Liver (tissue), 9 donors: Measurements from ENCODE around the gene CADM2. TPM values are rescaled to one million over a fixed set of nuclear protein-coding genes. Genes with fewer than 3 reads are reported as not detected.

Source experiments
- DNase-seq: peaks from one replicate; pipeline ENCODE4 v3.0.0-alpha.2; 2017; ENCODE audit warnings: low spot score
- H3K27ac ChIP-seq, 2 donors: one replicate each; pipeline ENCODE4 v1.7.0; 2013; ENCODE audit warnings: inconsistent platforms in 2 of 2, low read length in 2 of 2, control low read depth in 1 of 2, low read depth in 1 of 2, mild to moderate bottlenecking in 1 of 2
- H3K27me3 ChIP-seq, 4 donors: one replicate each; pipeline versions ENCODE4 v1.6.1 to v1.7.0; 2013; ENCODE audit warnings: low read length in 3 of 4, inconsistent platforms in 1 of 4, mild to moderate bottlenecking in 1 of 4, moderate library complexity in 1 of 4; ENCODE audit not compliant: control insufficient read depth in 4 of 4, insufficient read depth in 4 of 4
- H3K36me3 ChIP-seq, 4 donors: one replicate each; pipeline versions ENCODE4 v1.6.1 to v1.7.0; 2013; ENCODE audit warnings: low read length in 3 of 4, mild to moderate bottlenecking in 3 of 4, low read depth in 1 of 4, moderate library complexity in 1 of 4; ENCODE audit not compliant: control insufficient read depth in 4 of 4, insufficient read depth in 3 of 4
- H3K4me1 ChIP-seq, 4 donors: one replicate each; pipeline versions ENCODE4 v1.6.1 to v1.7.0; 2013; ENCODE audit warnings: low read length in 3 of 4, mild to moderate bottlenecking in 3 of 4, moderate library complexity in 1 of 4; ENCODE audit not compliant: control insufficient read depth in 4 of 4, insufficient read depth in 4 of 4
- H3K4me3 ChIP-seq, 3 donors: one replicate each; pipeline versions ENCODE4 v1.6.1 to v1.7.0; 2013; ENCODE audit warnings: low read length in 3 of 3, control low read depth in 1 of 3, low read depth in 1 of 3, mild to moderate bottlenecking in 1 of 3
- H3K9ac ChIP-seq, 2 donors: one replicate each; pipeline ENCODE4 v1.7.0; 2013; ENCODE audit warnings: low read length in 2 of 2, mild to moderate bottlenecking in 2 of 2, moderate library complexity in 2 of 2, control low read depth in 1 of 2, low read depth in 1 of 2
- H3K9me3 ChIP-seq, 4 donors: one replicate each; pipeline versions ENCODE4 v1.6.1 to v1.7.0; 2013; ENCODE audit warnings: low read length in 3 of 4; ENCODE audit not compliant: control insufficient read depth in 4 of 4
- CTCF ChIP-seq: fragments of 150-350 bp; IDR thresholded peaks from 2 replicates; pipeline ENCODE4 v1.5.1; 2017; ENCODE audit warnings: improper control_type of control experiment, low read depth, low read length; ENCODE audit not compliant: missing input control
- EGR1 ChIP-seq, 2 donors: IDR thresholded peaks; 2 replicates each; pipeline ENCODE4 v1.6.1; 2016 to 2018; ENCODE audit warnings: antibody characterized with exemption in 2 of 2, low read depth in 2 of 2
- FOXA1 ChIP-seq: IDR thresholded peaks from 2 replicates; pipeline ENCODE4 v1.6.1; 2016; ENCODE audit warnings: antibody characterized with exemption
- FOXA2 ChIP-seq: IDR thresholded peaks from 2 replicates; pipeline ENCODE4 v1.6.1; 2016; ENCODE audit warnings: antibody characterized with exemption
- GABPA ChIP-seq, 2 donors: IDR thresholded peaks in 1 of 2; conservative IDR thresholded peaks in 1 of 2; 2 replicates each; pipeline ENCODE4 v1.6.1; 2016; ENCODE audit warnings: antibody characterized with exemption in 2 of 2, mild to moderate bottlenecking in 1 of 2, moderate library complexity in 1 of 2
- HNF4A ChIP-seq, 2 donors: conservative IDR thresholded peaks; 2 replicates each; pipeline ENCODE4 v1.6.1; 2016; ENCODE audit warnings: antibody characterized with exemption in 2 of 2, mild to moderate bottlenecking in 2 of 2
- HNF4G ChIP-seq: IDR thresholded peaks from 2 replicates; pipeline ENCODE4 v1.6.1; 2016; ENCODE audit warnings: antibody characterized with exemption
- JUND ChIP-seq, 2 donors: IDR thresholded peaks; 2 replicates each; pipeline ENCODE4 v1.6.1; 2016; ENCODE audit warnings: antibody characterized with exemption in 2 of 2
- NR2F2 ChIP-seq: IDR thresholded peaks from 2 replicates; pipeline ENCODE4 v1.6.1; 2016; ENCODE audit warnings: antibody characterized with exemption
- RAD21 ChIP-seq, 2 donors: IDR thresholded peaks; 2 replicates each; pipeline ENCODE4 v1.6.1; 2016; ENCODE audit warnings: antibody characterized with exemption in 2 of 2, mild to moderate bottlenecking in 2 of 2
- RXRA ChIP-seq, 2 donors: IDR thresholded peaks; 2 replicates each; pipeline ENCODE4 v1.6.1; 2017 to 2018; ENCODE audit warnings: antibody characterized with exemption in 2 of 2, mild to moderate bottlenecking in 1 of 2
- SP1 ChIP-seq: IDR thresholded peaks from 2 replicates; pipeline ENCODE4 v1.6.1; 2018; ENCODE audit warnings: antibody characterized with exemption, mild to moderate bottlenecking
- TAF1 ChIP-seq: conservative IDR thresholded peaks from 2 replicates; pipeline ENCODE4 v1.6.1; 2016; ENCODE audit warnings: antibody characterized with exemption, mild to moderate bottlenecking
- YY1 ChIP-seq: IDR thresholded peaks from 2 replicates; pipeline ENCODE4 v1.6.1; 2016; ENCODE audit warnings: antibody characterized with exemption, mild to moderate bottlenecking
- ZBTB33 ChIP-seq: IDR thresholded peaks from 2 replicates; pipeline ENCODE4 v1.6.1; 2016; ENCODE audit warnings: antibody characterized with exemption
- WGBS: extraction: QIAGEN DNeasy Blood & Tissue Kit; methylation state at CpG from one replicate; pipeline ENCODE4 v1.1.7; 2013; 5-methylcytosine and 5-hydroxymethylcytosine counted together
- polyA plus RNA-seq, 2 donors: library from polyadenylated mRNA; stranded (reverse) in 1 of 2; unstranded in 1 of 2; fragments of 200-250 nt in 1 of 2; fragments of >200 nt in 1 of 2; fragmentation: Nextera tagmentation in 1 of 2; extraction: Ambion mirVana in 1 of 2; gene quantifications; one replicate each; pipeline versions ENCODE4 v1.2.1 to v1.2.3, GENCODE V29; 2013 to 2015
- total RNA-seq, 2 donors: library from RNA; depleted of rRNA; stranded (reverse); fragments of >200 nt; gene quantifications; one replicate each; pipeline ENCODE4 v1.2.3, GENCODE V29; 2014
- TF ChIP-seq, protein P1 (sequence below): IDR thresholded peaks from 2 replicates; pipeline ENCODE4 v1.6.1; 2016; ENCODE audit warnings: antibody characterized with exemption
- TF ChIP-seq, protein P2 (sequence below): IDR thresholded peaks from 2 replicates; pipeline ENCODE4 v1.6.1; 2016; ENCODE audit warnings: antibody characterized with exemption
- TF ChIP-seq, protein P3 (sequence below): IDR thresholded peaks from 2 replicates; pipeline ENCODE4 v1.6.1; 2016; ENCODE audit warnings: antibody characterized with exemption, mild to moderate bottlenecking
- donor health status: healthy.
- donor health status: healthy.
- donor health status: healthy.
- donor health status: healthy.
- donor health status: healthy.

The CADM2 gene
- total and polyA plus RNA-seq, 4 donors = 0.35 to 0.92 (median 0.51) TPM

- Histone ChIP-seq H3K9ac (no peak overlapping the region), H3K27ac (no peak overlapping the region), H3K4me3 (no peak overlapping the region), H3K4me1 (no peaks in the 10 kb centered on the region), H3K36me3 (no peaks in the 10 kb centered on the region), H3K9me3 (no peaks in the 10 kb centered on the region), H3K27me3 (peaks cover 0 to 2% (median 0%) of the 10 kb centered on the region in 4 donors)
- TF ChIP-seq JUND (IDR thresholded peaks at IDR 0.05) = no peak
- TF ChIP-seq CTCF = no peak
- no peak for TF ChIP-seq FOXA1
- TF ChIP-seq, protein P1, sequence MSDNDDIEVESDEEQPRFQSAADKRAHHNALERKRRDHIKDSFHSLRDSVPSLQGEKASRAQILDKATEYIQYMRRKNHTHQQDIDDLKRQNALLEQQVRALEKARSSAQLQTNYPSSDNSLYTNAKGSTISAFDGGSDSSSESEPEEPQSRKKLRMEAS = no peak
- TF ChIP-seq, protein P2, sequence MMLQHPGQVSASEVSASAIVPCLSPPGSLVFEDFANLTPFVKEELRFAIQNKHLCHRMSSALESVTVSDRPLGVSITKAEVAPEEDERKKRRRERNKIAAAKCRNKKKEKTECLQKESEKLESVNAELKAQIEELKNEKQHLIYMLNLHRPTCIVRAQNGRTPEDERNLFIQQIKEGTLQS = no peak
- TF ChIP-seq FOXA2 = no peak
- no peak for TF ChIP-seq YY1
- no peak for TF ChIP-seq ZBTB33
- TF ChIP-seq, protein P3, sequence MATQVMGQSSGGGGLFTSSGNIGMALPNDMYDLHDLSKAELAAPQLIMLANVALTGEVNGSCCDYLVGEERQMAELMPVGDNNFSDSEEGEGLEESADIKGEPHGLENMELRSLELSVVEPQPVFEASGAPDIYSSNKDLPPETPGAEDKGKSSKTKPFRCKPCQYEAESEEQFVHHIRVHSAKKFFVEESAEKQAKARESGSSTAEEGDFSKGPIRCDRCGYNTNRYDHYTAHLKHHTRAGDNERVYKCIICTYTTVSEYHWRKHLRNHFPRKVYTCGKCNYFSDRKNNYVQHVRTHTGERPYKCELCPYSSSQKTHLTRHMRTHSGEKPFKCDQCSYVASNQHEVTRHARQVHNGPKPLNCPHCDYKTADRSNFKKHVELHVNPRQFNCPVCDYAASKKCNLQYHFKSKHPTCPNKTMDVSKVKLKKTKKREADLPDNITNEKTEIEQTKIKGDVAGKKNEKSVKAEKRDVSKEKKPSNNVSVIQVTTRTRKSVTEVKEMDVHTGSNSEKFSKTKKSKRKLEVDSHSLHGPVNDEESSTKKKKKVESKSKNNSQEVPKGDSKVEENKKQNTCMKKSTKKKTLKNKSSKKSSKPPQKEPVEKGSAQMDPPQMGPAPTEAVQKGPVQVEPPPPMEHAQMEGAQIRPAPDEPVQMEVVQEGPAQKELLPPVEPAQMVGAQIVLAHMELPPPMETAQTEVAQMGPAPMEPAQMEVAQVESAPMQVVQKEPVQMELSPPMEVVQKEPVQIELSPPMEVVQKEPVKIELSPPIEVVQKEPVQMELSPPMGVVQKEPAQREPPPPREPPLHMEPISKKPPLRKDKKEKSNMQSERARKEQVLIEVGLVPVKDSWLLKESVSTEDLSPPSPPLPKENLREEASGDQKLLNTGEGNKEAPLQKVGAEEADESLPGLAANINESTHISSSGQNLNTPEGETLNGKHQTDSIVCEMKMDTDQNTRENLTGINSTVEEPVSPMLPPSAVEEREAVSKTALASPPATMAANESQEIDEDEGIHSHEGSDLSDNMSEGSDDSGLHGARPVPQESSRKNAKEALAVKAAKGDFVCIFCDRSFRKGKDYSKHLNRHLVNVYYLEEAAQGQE = no peak
- no peak for TF ChIP-seq SP1
- TF ChIP-seq RAD21 (IDR thresholded peaks at IDR 0.05) = no peak
- TF ChIP-seq EGR1 (IDR thresholded peaks at IDR 0.05; ENCODE audit: low read depth in 2 of 2) = no peak
- TF ChIP-seq NR2F2 = no peak
- no peak for TF ChIP-seq HNF4A (conservative IDR thresholded peaks at IDR 0.05)
- TF ChIP-seq TAF1 = no peak
- TF ChIP-seq HNF4G = no peak
- TF ChIP-seq RXRA (IDR thresholded peaks at IDR 0.05) = no peak
- no peak for TF ChIP-seq GABPA (IDR thresholded peaks at IDR 0.05 in 1 of 2, conservative IDR thresholded peaks at IDR 0.05 in 1 of 2)
- DNase-seq = no peak
- WGBS = 73% methylated on average over 2 of the region's 2 CpGs
Observed at GRCh38 chr3:85605066-85605465, 646.3 kb downstream of the CADM2 start.
